NCI-H1105 treated with DMSO at 0.1 percent for 48 hours (cell line): Measurements from ENCODE around the gene NECTIN3.

Experiments
- DNase-seq: peaks from one replicate; lab custom pipeline; 2025; lab: John Stamatoyannopoulos, UW

NECTIN3 gene

DNA sequence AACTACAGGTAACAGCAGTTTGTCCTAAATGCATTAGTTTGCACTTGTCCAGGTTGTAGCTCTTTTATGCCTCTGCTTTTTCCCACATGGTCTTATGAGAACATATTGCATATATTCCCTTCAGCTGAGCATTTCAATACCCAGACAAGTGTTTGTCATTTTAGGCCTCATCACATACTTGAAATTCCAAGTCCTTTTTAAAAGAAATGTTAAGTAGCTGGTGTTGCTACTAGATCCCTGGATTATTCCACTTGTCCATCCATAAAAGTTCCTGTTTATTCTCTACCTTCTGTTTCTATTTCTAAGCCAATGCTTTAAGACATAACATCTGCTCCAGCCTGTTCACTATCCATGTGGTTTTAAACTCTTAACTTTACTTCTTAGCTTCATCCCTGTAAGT is 128.4 kb downstream of the NECTIN3 start:
- DNase-seq, result no peak

GRCh38 chr3:111210003-111210711 is 138.5 kb downstream of the NECTIN3 start:
- DNase-seq, result no peak

DNA sequence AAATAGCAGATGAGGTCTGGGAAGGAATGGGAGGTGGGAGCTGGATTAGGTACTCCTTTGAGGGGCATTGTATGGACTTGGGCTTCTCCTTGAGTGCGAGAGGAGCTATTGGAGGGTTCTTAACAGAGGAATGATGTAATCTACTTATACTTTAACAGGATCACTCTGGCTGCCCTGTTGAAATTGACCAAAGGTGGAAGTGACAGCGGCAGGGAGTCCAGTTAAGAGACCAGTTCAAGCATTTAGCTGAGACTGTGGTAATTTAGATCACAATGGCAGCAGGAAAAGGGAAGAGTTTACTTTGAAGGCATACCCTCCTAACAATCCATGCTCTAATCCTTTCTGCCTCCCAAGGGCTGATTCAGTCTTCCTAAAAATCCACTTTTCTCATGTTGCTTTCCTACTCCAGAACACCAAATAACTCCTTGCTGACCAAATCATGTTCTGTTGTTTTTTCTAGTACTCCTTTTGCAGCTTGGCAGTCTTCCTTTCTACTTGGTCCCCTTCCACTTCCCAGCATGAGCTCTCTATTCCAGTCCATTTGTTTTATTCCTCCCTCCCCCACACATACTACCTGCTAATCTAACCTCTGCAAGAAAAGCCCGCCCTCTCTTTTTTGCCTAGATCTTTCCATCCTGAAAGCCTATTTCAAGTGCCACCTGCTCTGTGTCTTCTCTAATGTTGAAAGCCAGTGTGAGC is 139.4 kb downstream of the NECTIN3 start:
- no peak for DNase-seq

GRCh38 chr3:111212511-111212910 is 140.9 kb downstream of the NECTIN3 start:
- no peak for DNase-seq

- no peak for DNase-seq
These were observed 143.9 kb downstream of the NECTIN3 start for GRCh38 chr3:111215481-111215880.

DNA sequence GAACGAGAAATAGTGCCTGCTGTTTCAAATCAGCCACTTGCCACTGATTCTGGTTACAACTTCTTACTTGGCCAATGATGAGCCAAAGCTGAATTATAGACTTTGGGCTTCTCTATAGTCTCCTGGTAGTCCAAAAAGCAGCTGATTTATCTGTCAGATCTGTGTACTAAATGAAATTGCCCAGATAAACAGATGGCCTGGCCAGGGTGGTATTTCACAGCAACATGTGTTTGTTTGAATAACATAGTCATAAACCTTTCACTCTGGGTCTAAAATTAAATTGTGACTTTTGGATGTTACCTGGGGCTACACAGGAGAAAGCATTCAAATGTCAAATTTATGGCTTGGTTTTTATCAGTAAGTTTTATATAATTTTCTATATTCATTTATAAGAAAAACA is 147.0 kb downstream of the NECTIN3 start:
- no peak for DNase-seq

DNA sequence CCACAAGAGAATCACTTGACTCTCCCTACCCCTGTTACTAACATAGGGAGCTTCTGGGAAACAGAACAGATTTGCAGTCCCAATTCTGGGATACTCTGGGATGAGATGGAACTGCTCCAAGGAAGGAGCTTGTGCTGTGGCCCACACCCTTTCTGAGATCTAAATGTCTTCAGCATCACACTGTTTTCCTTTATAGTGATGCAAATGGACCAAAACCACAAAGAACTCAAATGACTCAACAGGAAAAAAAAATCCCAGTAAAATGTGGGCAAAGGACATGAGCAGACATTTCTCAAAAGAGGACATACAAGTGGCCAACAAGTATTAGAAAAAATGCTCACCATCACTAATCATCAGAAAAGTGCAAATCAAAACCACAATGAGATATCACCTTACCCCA is 155.6 kb downstream of the NECTIN3 start:
- no peak for DNase-seq

GRCh38 chr3:111229301-111229700 is 157.7 kb downstream of the NECTIN3 start:
- DNase-seq, result no peak

GRCh38 chr3:111236836-111237713 is 165.5 kb downstream of the NECTIN3 start:
- DNase-seq, result no peak

- DNase-seq, result no peak
These were observed 166.3 kb downstream of the NECTIN3 start for GRCh38 chr3:111237946-111238345.

- DNase-seq, result no peak
These were observed 167.3 kb downstream of the NECTIN3 start for GRCh38 chr3:111238885-111239284.

- no peak for DNase-seq
These were observed 170.3 kb downstream of the NECTIN3 start for GRCh38 chr3:111241960-111242359.
